ENCODE measurements around the gene USP49. TPM values are rescaled to one million over a fixed set of nuclear protein-coding genes. Genes with fewer than 3 reads are reported as not detected.
A peak's percentile ranks its signal among the peaks of the same experiment; 100 is the strongest.

The USP49 gene
- total and polyA plus RNA-seq, 2 donors = 1.1 to 3.0 TPM

GRCh38 chr6:41932378-41932777, 37.2 kb upstream of the USP49 start:
- DNase-seq (ENCODE audit: low read depth in 6 of 9, low spot score in 9 of 9) = no peak
- peaks cover 19 to 31% of the 10 kb centered on the region in 2 donors for H3K4me1 ChIP-seq (ENCODE audit: control insufficient read depth in 2 of 2, insufficient read depth in 2 of 2, low read length in 2 of 2)
- H3K4me3 ChIP-seq (ENCODE audit: low read length in 2 of 2) = no peak overlapping the region
- H3K27ac ChIP-seq (ENCODE audit: low read depth in 1 of 2, low read length in 1 of 2) = no peak overlapping the region
- 97% methylated on average over 15 of the region's 15 CpGs for WGBS
- no peaks in the 10 kb centered on the region for H3K9me3 ChIP-seq (ENCODE audit: control insufficient read depth in 2 of 2, insufficient read depth in 1 of 2, low read length in 1 of 2)
- peaks cover 91 to 100% of the 10 kb centered on the region in 2 donors for H3K36me3 ChIP-seq (ENCODE audit: control insufficient read depth in 2 of 2, insufficient read depth in 2 of 2, low read length in 1 of 2)
- H3K27me3 ChIP-seq (ENCODE audit: control insufficient read depth in 2 of 2, insufficient read depth in 1 of 2, low read length in 1 of 2) = no peaks in the 10 kb centered on the region

DNA sequence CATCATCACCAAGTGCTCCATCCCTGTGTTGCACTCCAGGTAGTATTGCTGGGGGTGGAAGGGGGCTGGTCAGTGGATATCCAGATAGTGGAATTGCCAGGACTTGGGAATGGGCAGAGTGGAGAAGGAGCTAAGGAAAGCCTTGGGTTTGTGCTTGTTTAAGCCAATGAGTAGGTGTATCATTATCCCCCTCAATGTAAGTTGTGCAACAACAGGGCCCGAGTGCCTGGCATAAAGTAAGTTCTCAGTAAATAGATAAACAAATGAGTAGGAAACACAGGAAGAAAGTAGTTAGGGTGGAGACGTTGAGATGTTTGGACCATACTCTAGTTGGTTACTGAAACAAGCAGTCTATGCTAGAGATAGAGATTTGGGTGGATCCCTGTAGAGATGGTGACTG, 36.6 kb upstream of the USP49 start:
- Histone ChIP-seq H3K27me3 (ENCODE audit: control insufficient read depth in 2 of 2, insufficient read depth in 1 of 2, low read length in 1 of 2) (no peaks in the 10 kb centered on the region), H3K9me3 (ENCODE audit: control insufficient read depth in 2 of 2, insufficient read depth in 1 of 2, low read length in 1 of 2) (no peaks in the 10 kb centered on the region), H3K4me1 (ENCODE audit: control insufficient read depth in 2 of 2, insufficient read depth in 2 of 2, low read length in 2 of 2) (peaks cover 14 to 26% of the 10 kb centered on the region in 2 donors), H3K36me3 (ENCODE audit: control insufficient read depth in 2 of 2, insufficient read depth in 2 of 2, low read length in 1 of 2) (peaks cover 91 to 99% of the 10 kb centered on the region in 2 donors), H3K4me3 (ENCODE audit: low read length in 2 of 2) (no peak overlapping the region), H3K27ac (ENCODE audit: low read depth in 1 of 2, low read length in 1 of 2) (no peak overlapping the region)
- WGBS = 96% methylated on average over 2 of the region's 2 CpGs
- DNase-seq (ENCODE audit: low read depth in 6 of 9, low spot score in 9 of 9) = no peak

DNA sequence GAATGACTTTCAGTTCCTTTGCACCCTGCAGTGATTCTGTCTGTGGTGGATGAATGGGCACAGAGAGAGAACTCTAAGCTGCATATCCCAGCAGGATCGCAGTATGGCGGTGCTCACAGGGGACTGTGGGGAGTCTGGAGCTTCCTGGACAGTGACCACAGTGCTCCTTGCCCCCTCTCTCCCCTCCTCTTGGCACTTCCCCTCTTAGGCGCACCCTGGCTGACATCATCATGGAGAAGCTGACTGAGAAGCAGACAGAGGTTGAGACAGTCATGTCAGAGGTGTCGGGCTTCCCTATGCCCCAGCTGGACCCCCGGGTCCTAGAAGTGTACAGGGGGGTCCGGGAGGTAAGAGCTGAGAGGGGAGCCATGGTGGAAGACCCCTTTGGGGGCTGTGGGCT, 34.7 kb upstream of the USP49 start:
- DNase-seq (ENCODE audit: low read depth in 6 of 9, low spot score in 9 of 9) = no peak
- Histone ChIP-seq H3K4me3 (ENCODE audit: low read length in 2 of 2) (no peak overlapping the region), H3K36me3 (ENCODE audit: control insufficient read depth in 2 of 2, insufficient read depth in 2 of 2, low read length in 1 of 2) (peaks cover 72 to 86% of the 10 kb centered on the region in 2 donors), H3K9me3 (ENCODE audit: control insufficient read depth in 2 of 2, insufficient read depth in 1 of 2, low read length in 1 of 2) (no peaks in the 10 kb centered on the region), H3K4me1 (ENCODE audit: control insufficient read depth in 2 of 2, insufficient read depth in 2 of 2, low read length in 2 of 2) (peaks cover 0 to 8% of the 10 kb centered on the region in 2 donors), H3K27me3 (ENCODE audit: control insufficient read depth in 2 of 2, insufficient read depth in 1 of 2, low read length in 1 of 2) (no peaks in the 10 kb centered on the region), H3K27ac (ENCODE audit: low read depth in 1 of 2, low read length in 1 of 2) (no peak overlapping the region)
- WGBS = 98% methylated on average over 6 of the region's 6 CpGs

- 98% methylated on average over 6 of the region's 6 CpGs for WGBS
- Histone ChIP-seq H3K27me3 (ENCODE audit: control insufficient read depth in 2 of 2, insufficient read depth in 1 of 2, low read length in 1 of 2) (no peaks in the 10 kb centered on the region), H3K4me3 (ENCODE audit: low read length in 2 of 2) (no peak overlapping the region), H3K9me3 (ENCODE audit: control insufficient read depth in 2 of 2, insufficient read depth in 1 of 2, low read length in 1 of 2) (no peaks in the 10 kb centered on the region), H3K4me1 (ENCODE audit: control insufficient read depth in 2 of 2, insufficient read depth in 2 of 2, low read length in 2 of 2) (peaks cover 8 to 26% of the 10 kb centered on the region in 2 donors), H3K27ac (ENCODE audit: low read depth in 1 of 2, low read length in 1 of 2) (no peak overlapping the region), H3K36me3 (ENCODE audit: control insufficient read depth in 2 of 2, insufficient read depth in 2 of 2, low read length in 1 of 2) (peaks cover 50 to 73% of the 10 kb centered on the region in 2 donors)
- DNase-seq (ENCODE audit: low read depth in 6 of 9, low spot score in 9 of 9) = no peak
These were observed 32.1 kb upstream of the USP49 start for GRCh38 chr6:41927253-41927652.

GRCh38 chr6:41922154-41922553, 27.0 kb upstream of the USP49 start:
- peak overlapping the region in 1 of 2 donors; percentile 98 for H3K27ac ChIP-seq (ENCODE audit: low read depth in 1 of 2, low read length in 1 of 2)
- DNase-seq (ENCODE audit: low read depth in 6 of 9, low spot score in 9 of 9) = no peak
- WGBS = 7% methylated on average over 7 of the region's 7 CpGs
- H3K4me3 ChIP-seq (ENCODE audit: low read length in 2 of 2) = peak overlapping the region; percentile 86 to 97
- no peaks in the 10 kb centered on the region for H3K27me3 ChIP-seq (ENCODE audit: control insufficient read depth in 2 of 2, insufficient read depth in 1 of 2, low read length in 1 of 2)
- H3K36me3 ChIP-seq (ENCODE audit: control insufficient read depth in 2 of 2, insufficient read depth in 2 of 2, low read length in 1 of 2) = peaks cover 1 to 22% of the 10 kb centered on the region in 2 donors
- H3K4me1 ChIP-seq (ENCODE audit: control insufficient read depth in 2 of 2, insufficient read depth in 2 of 2, low read length in 2 of 2) = peaks cover 22 to 41% of the 10 kb centered on the region in 2 donors
- H3K9me3 ChIP-seq (ENCODE audit: control insufficient read depth in 2 of 2, insufficient read depth in 1 of 2, low read length in 1 of 2) = no peaks in the 10 kb centered on the region

GRCh38 chr6:41921712-41921998, 26.5 kb upstream of the USP49 start:
- under 1% methylated on average over 20 of the region's 20 CpGs for WGBS
- Histone ChIP-seq H3K4me3 (ENCODE audit: low read length in 2 of 2) (peak overlapping the region; percentile 86 to 97), H3K4me1 (ENCODE audit: control insufficient read depth in 2 of 2, insufficient read depth in 2 of 2, low read length in 2 of 2) (peaks cover 22 to 41% of the 10 kb centered on the region in 2 donors), H3K27ac (ENCODE audit: low read depth in 1 of 2, low read length in 1 of 2) (peak overlapping the region; percentile 92 to 98), H3K9me3 (ENCODE audit: control insufficient read depth in 2 of 2, insufficient read depth in 1 of 2, low read length in 1 of 2) (no peaks in the 10 kb centered on the region), H3K27me3 (ENCODE audit: control insufficient read depth in 2 of 2, insufficient read depth in 1 of 2, low read length in 1 of 2) (no peaks in the 10 kb centered on the region), H3K36me3 (ENCODE audit: control insufficient read depth in 2 of 2, insufficient read depth in 2 of 2, low read length in 1 of 2) (peaks cover 3 to 22% of the 10 kb centered on the region in 2 donors)
- DNase-seq (ENCODE audit: low read depth in 6 of 9, low spot score in 9 of 9) = no peak

GRCh38 chr6:41920921-41921711, 25.9 kb upstream of the USP49 start, which contains the start of the genes BYSL and MED20:
Gene BYSL, plus strand, starts transcription at chr6:41921499. Its CDS starts 64 bp downstream, at chr6:41921563.
Gene MED20, minus strand, starts transcription at chr6:41921139. Its CDS starts 121 bp downstream, at chr6:41921018.
- peak within 1 kb of the TSS; percentile 92 to 98 for H3K27ac ChIP-seq (ENCODE audit: low read depth in 1 of 2, low read length in 1 of 2)
- no peaks in the 10 kb centered on the region for H3K9me3 ChIP-seq (ENCODE audit: control insufficient read depth in 2 of 2, insufficient read depth in 1 of 2, low read length in 1 of 2)
- under 1% methylated on average over 55 of the region's 55 CpGs for WGBS
- peak; percentile 89 to 98 (median 94) for DNase-seq (ENCODE audit: low read depth in 6 of 9, low spot score in 9 of 9)
- peak within 1 kb of the TSS; percentile 86 to 97 for H3K4me3 ChIP-seq (ENCODE audit: low read length in 2 of 2)
- H3K36me3 ChIP-seq (ENCODE audit: control insufficient read depth in 2 of 2, insufficient read depth in 2 of 2, low read length in 1 of 2) = peaks cover 7 to 27% of the 10 kb centered on the region in 2 donors
- no peaks in the 10 kb centered on the region for H3K27me3 ChIP-seq (ENCODE audit: control insufficient read depth in 2 of 2, insufficient read depth in 1 of 2, low read length in 1 of 2)
- H3K4me1 ChIP-seq (ENCODE audit: control insufficient read depth in 2 of 2, insufficient read depth in 2 of 2, low read length in 2 of 2) = peaks cover 22 to 41% of the 10 kb centered on the region in 2 donors

DNA sequence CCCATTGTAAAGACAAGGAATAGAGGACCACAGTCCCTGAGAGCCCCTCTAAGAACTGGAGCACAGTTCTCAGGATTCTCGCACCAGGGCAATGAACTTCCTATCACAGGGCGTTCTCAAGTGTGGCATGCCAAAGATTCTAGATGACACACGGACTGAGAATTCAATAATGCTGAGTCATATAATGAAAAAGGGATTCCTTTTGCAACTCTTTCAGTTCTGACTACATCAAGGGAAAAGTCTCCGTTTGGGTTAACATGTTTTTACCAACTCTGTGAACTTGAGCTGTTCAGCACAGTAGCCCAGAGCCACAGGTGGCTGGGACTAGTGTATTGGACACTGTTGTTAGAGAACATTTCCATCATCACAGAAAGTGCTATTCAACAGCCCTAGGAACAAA, 22.4 kb upstream of the USP49 start:
- WGBS = 90% methylated on average over 4 of the region's 4 CpGs
- Histone ChIP-seq H3K27ac (ENCODE audit: low read depth in 1 of 2, low read length in 1 of 2) (no peak overlapping the region), H3K27me3 (ENCODE audit: control insufficient read depth in 2 of 2, insufficient read depth in 1 of 2, low read length in 1 of 2) (no peaks in the 10 kb centered on the region), H3K9me3 (ENCODE audit: control insufficient read depth in 2 of 2, insufficient read depth in 1 of 2, low read length in 1 of 2) (no peaks in the 10 kb centered on the region), H3K4me1 (ENCODE audit: control insufficient read depth in 2 of 2, insufficient read depth in 2 of 2, low read length in 2 of 2) (peaks cover 17% of the 10 kb centered on the region in 2 donors), H3K36me3 (ENCODE audit: control insufficient read depth in 2 of 2, insufficient read depth in 2 of 2, low read length in 1 of 2) (peaks cover 30 to 37% of the 10 kb centered on the region in 2 donors), H3K4me3 (ENCODE audit: low read length in 2 of 2) (no peak overlapping the region)
- DNase-seq (ENCODE audit: low read depth in 6 of 9, low spot score in 9 of 9) = no peak

- 94% methylated on average over 4 of the region's 4 CpGs for WGBS
- Histone ChIP-seq H3K36me3 (ENCODE audit: control insufficient read depth in 2 of 2, insufficient read depth in 2 of 2, low read length in 1 of 2) (peaks cover 42 to 48% of the 10 kb centered on the region in 2 donors), H3K4me1 (ENCODE audit: control insufficient read depth in 2 of 2, insufficient read depth in 2 of 2, low read length in 2 of 2) (peaks cover 6% of the 10 kb centered on the region in 2 donors), H3K4me3 (ENCODE audit: low read length in 2 of 2) (no peak overlapping the region), H3K9me3 (ENCODE audit: control insufficient read depth in 2 of 2, insufficient read depth in 1 of 2, low read length in 1 of 2) (no peaks in the 10 kb centered on the region), H3K27me3 (ENCODE audit: control insufficient read depth in 2 of 2, insufficient read depth in 1 of 2, low read length in 1 of 2) (no peaks in the 10 kb centered on the region), H3K27ac (ENCODE audit: low read depth in 1 of 2, low read length in 1 of 2) (no peak overlapping the region)
- DNase-seq (ENCODE audit: low read depth in 6 of 9, low spot score in 9 of 9) = no peak
These were observed 19.8 kb upstream of the USP49 start for GRCh38 chr6:41914869-41915530.
